GM18498 (cell line): ENCODE measurements around the gene CTNNA3.

Experiments used
- ATAC-seq: cut with Tn5 transposase; IDR thresholded peaks from one replicate; pipeline ENCODE4 v1.9.1; 2021; ENCODE audit warnings: mild to moderate bottlenecking, moderate library complexity; ENCODE audit not compliant: unreplicated experiment

CTNNA3 gene

GRCh38 chr10:66836771-66837170 lies 859.2 kb downstream of the CTNNA3 start:
- no peak for ATAC-seq

GRCh38 chr10:66836057-66836456 lies 859.9 kb downstream of the CTNNA3 start:
- no peak for ATAC-seq

GRCh38 chr10:66835400-66835799 lies 860.6 kb downstream of the CTNNA3 start:
- no peak for ATAC-seq

DNA sequence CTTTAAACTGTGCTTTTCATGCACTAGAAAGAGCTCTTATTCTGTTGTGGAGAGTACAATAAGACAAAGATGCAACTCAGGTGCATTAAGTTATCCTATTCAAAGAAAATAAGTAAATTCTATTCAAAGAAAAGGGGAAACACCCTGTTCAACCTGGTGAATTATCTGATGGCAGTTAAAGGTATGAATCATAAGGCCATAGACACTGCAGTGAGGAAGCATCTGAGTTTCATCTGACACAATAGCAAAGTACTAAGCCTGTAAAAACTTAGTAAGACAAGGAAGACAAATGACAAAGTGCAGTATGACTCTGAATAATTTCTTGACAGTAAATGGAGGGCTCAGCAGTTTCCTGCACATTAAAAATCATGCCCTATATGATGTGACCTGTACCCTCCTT lies 861.2 kb downstream of the CTNNA3 start:
- no peak for ATAC-seq

DNA sequence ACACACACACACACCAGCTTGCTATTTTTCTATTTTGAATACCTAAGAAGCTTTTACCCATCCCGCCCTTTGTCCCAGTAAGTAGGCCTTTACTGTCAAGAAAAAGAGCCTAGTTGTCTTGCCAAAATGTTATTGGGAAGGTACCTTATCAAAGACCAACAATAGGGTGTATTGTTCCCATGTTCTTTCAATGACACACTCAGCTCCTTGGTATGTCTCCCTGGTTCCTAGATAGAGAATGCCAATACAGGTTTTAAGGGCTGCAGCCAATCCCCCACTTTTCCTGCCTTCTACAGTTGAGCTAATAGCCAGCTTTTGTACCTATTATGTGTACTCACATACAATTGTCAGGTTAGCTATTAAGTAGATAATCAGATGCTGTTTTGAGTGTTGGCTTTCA lies 862.1 kb downstream of the CTNNA3 start:
- ATAC-seq: no peak

- no peak for ATAC-seq
Observed at GRCh38 chr10:66832781-66833422, 863.1 kb downstream of the CTNNA3 start.

- ATAC-seq: no peak
Observed at GRCh38 chr10:66828957-66829356, 867.0 kb downstream of the CTNNA3 start.

DNA sequence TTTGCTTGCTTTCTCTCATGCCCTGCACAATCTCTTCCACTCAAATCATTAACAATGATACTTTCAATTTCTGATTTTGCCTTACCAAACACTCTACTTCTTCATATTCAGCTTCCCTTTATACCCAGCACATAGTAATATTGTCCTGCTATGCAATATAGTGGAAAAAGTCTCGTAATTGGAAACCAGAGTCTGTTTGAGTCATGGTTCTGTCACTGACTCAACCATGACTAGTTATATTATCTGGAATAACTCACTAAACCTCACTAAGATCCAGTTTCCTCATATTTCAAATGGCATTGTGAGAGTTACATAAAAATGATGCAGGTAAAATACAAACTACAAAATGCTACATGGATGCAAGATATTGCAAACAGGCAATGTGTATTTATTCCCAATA lies 868.6 kb downstream of the CTNNA3 start:
- ATAC-seq: no peak

DNA sequence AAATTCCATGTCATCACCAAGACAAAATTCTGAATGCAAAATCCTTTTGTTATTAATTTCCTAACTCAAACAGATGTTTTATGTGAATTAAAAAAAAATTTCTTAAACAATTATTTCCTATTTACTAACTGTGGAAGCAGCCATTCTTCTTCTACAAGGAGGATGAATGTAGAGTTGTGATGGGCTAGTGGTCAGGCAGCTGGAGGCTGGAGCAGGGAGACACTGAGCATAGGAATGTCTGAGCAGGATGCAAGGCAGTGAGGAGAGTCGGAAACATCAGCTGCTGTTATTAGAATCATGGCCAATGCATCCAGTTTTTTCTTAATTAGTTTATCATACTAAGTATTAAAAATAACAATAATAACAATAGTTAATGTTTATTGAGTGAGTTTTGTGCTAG lies 872.7 kb downstream of the CTNNA3 start:
- no peak for ATAC-seq

DNA sequence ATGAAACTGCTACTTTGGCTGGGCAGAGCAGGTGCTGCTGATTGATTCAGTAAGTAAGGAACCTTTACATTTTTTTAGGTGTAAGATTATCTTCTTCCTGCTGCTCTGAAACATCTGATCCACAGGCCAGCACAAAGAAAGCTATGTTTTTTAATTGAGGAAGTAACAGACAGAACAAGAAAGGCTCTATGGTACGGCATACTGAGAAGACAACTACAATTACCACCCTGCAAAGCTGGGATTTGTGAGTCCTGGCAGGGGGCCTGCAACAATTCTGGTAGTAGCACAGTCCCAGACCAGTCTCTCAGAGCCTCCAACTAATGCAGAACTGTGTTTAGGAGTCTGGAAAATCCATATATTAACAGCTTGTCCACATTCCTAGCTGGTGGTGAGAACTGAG lies 873.2 kb downstream of the CTNNA3 start:
- no peak for ATAC-seq

- no peak for ATAC-seq
Observed at GRCh38 chr10:66819691-66820090, 876.3 kb downstream of the CTNNA3 start.

DNA sequence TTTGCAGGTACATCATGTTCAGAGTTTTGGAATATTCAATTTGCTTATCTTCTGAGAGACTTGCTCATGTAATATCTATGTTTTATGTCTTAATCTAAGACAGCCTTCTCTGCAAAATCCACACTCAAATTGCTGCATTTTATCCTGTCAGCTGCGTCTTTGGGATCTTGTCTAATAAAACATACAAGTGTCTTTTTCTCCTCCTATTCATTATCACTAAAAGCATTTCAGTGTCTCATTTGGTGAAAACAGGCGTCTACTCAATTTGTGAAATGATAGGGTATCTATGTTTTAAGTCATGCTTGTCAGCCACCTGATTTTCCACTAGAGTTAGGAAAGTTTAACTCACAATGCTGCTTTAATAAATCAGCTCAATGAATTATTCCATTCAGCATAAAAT lies 882.9 kb downstream of the CTNNA3 start:
- ATAC-seq: no peak

GRCh38 chr10:66811211-66811610 lies 884.8 kb downstream of the CTNNA3 start:
- no peak for ATAC-seq

DNA sequence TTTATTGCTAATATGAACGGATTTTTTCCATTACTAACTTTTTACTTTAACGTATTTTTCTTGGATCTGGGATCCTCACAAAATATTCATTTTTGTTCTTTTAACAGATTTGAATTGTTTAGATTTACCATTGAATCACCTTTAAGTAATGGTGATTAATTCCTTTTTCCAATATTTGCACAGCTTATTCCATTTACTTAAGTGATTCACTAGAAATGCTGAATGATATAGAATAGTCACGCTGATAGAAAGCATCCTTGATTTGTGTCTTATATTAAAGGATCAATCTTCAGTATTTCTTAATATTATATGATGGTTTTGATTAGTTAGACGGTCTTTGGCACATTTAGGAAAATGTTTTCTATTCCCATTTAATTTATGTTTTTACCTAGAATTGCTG lies 886.6 kb downstream of the CTNNA3 start:
- ATAC-seq: no peak

- ATAC-seq: no peak
Observed at GRCh38 chr10:66805612-66806011, 890.4 kb downstream of the CTNNA3 start.

DNA sequence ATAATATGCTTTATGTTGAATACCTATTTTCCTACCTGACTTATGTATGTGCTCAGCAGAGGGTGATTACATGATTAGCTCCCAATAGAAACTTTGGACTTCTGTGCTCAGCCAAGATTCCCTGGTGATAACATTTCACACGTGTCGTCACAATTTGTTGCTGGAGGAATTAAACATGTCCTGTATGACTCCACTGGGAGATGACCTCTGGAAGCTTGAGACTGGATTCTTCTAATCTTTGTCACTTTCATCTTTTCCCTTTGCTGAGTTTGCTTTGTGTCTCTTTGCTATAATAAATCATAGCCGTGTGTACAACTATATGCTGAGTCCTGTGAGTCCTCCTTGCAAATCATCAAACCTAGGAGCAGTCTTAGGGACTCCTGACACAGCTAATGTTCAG lies 891.0 kb downstream of the CTNNA3 start:
- no peak for ATAC-seq

GRCh38 chr10:66803174-66803573 lies 892.8 kb downstream of the CTNNA3 start:
- no peak for ATAC-seq

DNA sequence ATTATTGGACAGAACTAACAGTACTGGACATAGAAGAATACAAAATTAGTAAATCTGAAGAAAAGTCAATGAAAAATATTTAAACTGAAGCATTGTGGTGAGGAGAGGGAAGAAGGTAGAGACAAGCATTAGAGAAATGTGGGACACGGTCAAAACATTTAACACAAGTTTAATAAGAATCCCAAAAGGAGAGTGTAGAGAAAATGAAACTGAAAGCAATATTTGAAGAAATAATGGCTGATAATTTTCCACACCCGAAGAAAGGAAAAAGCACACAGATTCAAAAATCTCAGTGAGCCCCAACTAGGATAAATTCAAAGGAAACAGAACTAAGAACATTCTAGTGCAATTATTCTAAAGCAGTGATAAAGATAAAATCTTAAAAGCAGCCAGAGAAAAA lies 896.5 kb downstream of the CTNNA3 start:
- no peak for ATAC-seq

DNA sequence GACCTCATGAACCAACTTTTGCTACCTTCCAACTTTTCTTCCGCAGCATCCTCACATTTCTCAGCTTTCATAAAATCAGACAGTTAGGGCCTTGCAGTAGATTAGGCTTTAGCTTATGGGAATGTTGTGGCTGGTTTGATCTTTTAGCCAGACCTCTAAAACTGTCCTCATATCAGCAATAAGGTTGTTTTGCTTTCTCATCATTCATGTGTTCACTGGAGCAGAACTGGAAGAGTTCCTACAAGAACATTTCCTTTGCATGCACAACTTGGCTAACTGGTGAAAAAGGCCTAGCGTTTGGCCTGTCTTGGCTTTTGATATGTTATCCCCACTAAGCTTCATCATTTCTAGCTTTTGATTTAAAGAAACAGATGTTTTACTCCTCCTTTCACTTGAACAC lies 900.1 kb downstream of the CTNNA3 start:
- no peak for ATAC-seq

- no peak for ATAC-seq
Observed at GRCh38 chr10:66792441-66792840, 903.6 kb downstream of the CTNNA3 start.

DNA sequence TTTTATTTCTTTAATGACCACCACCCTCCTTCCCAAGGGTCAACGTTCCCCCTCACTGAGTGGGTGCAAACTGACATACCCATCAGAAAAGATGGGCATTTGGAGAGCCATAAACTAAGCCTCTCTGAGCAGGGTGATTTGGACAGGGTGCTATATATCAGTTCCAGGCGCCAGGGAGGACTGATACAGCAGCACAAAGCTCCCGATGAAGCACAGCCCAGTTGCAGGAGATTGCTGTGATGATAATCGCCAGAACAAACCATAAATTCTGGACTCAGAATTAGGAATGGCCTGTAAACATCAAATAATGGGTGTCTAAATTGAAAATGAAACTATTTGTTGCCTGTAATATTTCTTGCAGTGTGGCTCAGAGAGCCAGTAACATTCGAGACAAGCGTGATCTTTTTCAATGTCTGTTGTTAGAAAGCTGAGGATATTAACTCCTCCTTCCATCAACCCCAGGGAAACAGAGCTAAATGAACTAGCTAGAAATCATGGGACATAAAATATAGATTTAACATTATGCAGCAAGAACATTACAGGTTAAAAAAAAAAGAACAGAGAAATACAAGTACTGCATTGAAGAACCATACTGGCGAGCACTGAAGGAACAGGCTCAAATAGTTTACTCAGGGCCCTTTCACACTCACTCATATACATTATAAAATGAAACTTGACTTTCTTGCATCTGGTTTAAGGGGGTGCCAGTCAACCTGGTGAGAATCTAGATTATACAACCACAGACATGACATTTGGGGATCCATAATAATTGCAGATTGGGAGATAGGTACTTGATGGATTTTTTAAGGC lies 907.6 kb downstream of the CTNNA3 start:
- ATAC-seq: no peak

DNA sequence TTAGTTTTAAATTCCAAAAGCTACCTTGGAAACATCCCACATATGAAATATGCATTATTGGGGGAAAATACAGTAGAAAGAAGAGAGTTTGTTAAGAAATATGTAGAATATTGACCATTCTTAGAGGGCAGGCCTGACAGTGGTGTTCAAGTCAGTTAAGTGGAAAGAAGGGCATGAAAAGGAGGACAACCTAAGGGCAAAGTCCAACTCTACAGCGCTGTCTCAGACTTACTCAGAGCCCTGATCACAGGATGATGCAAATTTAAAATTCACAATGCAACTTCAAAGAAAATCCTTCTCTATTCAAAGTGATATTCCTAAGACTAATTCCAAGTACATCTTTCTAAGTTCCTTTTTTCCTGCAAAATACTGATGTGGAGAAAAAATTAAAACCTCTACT lies 909.3 kb downstream of the CTNNA3 start:
- ATAC-seq: no peak

DNA sequence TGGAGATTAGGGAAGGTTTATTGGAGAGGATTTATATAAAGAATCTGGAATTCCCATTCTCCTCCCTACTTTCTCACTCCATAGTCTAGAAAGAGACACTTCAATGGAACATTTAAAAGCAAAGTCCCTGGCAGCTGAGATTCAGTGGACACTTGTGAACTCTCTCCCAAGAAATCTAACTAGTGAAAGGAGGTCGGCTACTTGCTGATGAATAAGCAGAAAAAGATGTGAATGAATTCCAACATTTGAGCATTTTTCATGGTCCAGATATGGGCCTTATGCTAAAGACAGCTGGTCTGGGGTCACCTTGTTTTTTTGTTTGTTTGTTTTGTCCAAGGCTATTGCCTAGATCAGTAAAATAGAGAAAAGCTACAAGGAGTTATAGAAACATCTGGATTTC lies 911.2 kb downstream of the CTNNA3 start:
- no peak for ATAC-seq
